K562 (cell line): ENCODE measurements around the gene EPOP. TPM values are rescaled to one million over a fixed set of nuclear protein-coding genes. Genes with fewer than 3 reads are reported as not detected.

ENCODE experiments used
- ATAC-seq: fragments of 200-7000 bp; cut with Tn5 transposase; 3 replicates; pipeline ENCODE4 v1.9.1; 2020; ENCODE audit warnings: moderate library complexity
- BruUV-seq: library from RNA; stranded (reverse); fragments of 400-500 nt; replicated peaks from 2 replicates; lab custom pipeline; 2021; lab: Mats Ljungman, UMichigan
- CTCF ChIA-PET: fragments of 300-600 bp; formaldehyde crosslinking; extraction: SDS; loops from one replicate; lab custom pipeline; 2021; ENCODE audit warnings: low intra/inter-chr PET ratio; lab: Yijun Ruan, JAX
- POLR2A ChIA-PET: fragments of 300-600, 350-650 bp; sonication (Branson Sonifier 250); formaldehyde crosslinking; extraction: SDS; loops from one replicate; lab custom pipeline; 2021; ENCODE audit warnings: antibody characterized with exemption, inconsistent platforms; lab: Yijun Ruan, JAX
- DNase-seq, 4 experiments: peaks; one replicate each; pipeline versions ENCODE4 v3.0.0 to v3.0.0-alpha.2; 2011 to 2018; ENCODE audit warnings: low spot score in 3 of 4, mixed read lengths in 3 of 4; ENCODE audit errors: extremely low read depth in 1 of 4
- FAIRE-seq: peaks from 2 replicates; lab custom pipeline; 2011; peaks lifted over from hg19 to GRCh38; lab: Jason Lieb, UNC
- H2AFZ ChIP-seq: 2 replicates; pipeline ENCODE4 v1.6.0; 2011; ENCODE audit warnings: low read depth, low read length, control low read depth, inconsistent platforms
- H3K27ac ChIP-seq: fragments of 200-600 bp; 3 replicates; pipeline ENCODE4 v1.8.0; 2011; ENCODE audit warnings: low read depth, mild to moderate bottlenecking, control low read depth, inconsistent platforms, low read length, moderate library complexity, mixed read lengths; ENCODE audit errors: extremely low read depth
- H3K27me3 ChIP-seq, 2 experiments: fragments of 300-600 bp in 1 of 2; 2 replicates in 1 of 2; 3 replicates in 1 of 2; pipeline versions ENCODE4 v1.6.0 to v1.8.0; 2011; ENCODE audit warnings: inconsistent platforms in 2 of 2, low read length in 2 of 2, mild to moderate bottlenecking in 1 of 2, mixed read lengths in 1 of 2, moderate library complexity in 1 of 2; ENCODE audit not compliant: control insufficient read depth in 2 of 2, insufficient read depth in 2 of 2
- H3K36me3 ChIP-seq: fragments of 300-600 bp; 3 replicates; pipeline ENCODE4 v1.8.0; 2011; ENCODE audit warnings: mild to moderate bottlenecking, low read length, inconsistent platforms; ENCODE audit not compliant: control insufficient read depth, insufficient read depth
- H3K4me1 ChIP-seq, 2 experiments: fragments of 200-600 bp in 1 of 2; replicated peaks in 1 of 2; 2 replicates in 1 of 2; 3 replicates in 1 of 2; pipeline versions ENCODE4 v1.5.1 to v1.8.0; 2011; ENCODE audit warnings: inconsistent platforms in 2 of 2, low read length in 2 of 2, mild to moderate bottlenecking in 1 of 2, mixed read lengths in 1 of 2, moderate library complexity in 1 of 2; ENCODE audit not compliant: control insufficient read depth in 2 of 2, insufficient read depth in 2 of 2
- H3K4me2 ChIP-seq: 2 replicates; pipeline ENCODE4 v1.6.1; 2011; ENCODE audit warnings: low read length, control low read depth, inconsistent platforms, mixed read lengths; ENCODE audit not compliant: insufficient read depth
- H3K4me3 ChIP-seq: fragments of 200-600 bp; sonication (generic), shearing (Covaris generic); 2 replicates; pipeline ENCODE4 v1.5.1; 2016; ENCODE audit warnings: control low read depth, inconsistent platforms
- H3K79me2 ChIP-seq: fragments of 200-600 bp; 3 replicates; pipeline ENCODE4 v1.8.0; 2011; ENCODE audit warnings: low read length, inconsistent platforms; ENCODE audit not compliant: control insufficient read depth, insufficient read depth
- H3K9ac ChIP-seq, 2 experiments: 2 replicates each; pipeline versions ENCODE4 v1.6.0 to v1.6.1; 2011; ENCODE audit warnings: low read depth in 2 of 2, low read length in 2 of 2, control low read depth in 1 of 2, inconsistent platforms in 1 of 2, mild to moderate bottlenecking in 1 of 2, mixed read lengths in 1 of 2; ENCODE audit not compliant: insufficient read depth in 1 of 2
- H3K9me1 ChIP-seq: one replicate; pipeline ENCODE4 v1.6.0; 2011; ENCODE audit warnings: inconsistent platforms, mild to moderate bottlenecking, low read length, moderate library complexity; ENCODE audit not compliant: control insufficient read depth, insufficient read depth
- H3K9me3 ChIP-seq: replicated peaks from 2 replicates; pipeline ENCODE4 v1.5.1; 2011; ENCODE audit warnings: low read depth, low read length, inconsistent platforms; ENCODE audit not compliant: control insufficient read depth, insufficient read depth
- H4K20me1 ChIP-seq: replicated peaks from 2 replicates; pipeline ENCODE4 v1.6.1; 2011; ENCODE audit warnings: low read length, inconsistent platforms, mixed read lengths; ENCODE audit not compliant: control insufficient read depth, insufficient read depth
- ILF3 ChIP-seq: fragments of 450-650 bp; IDR thresholded peaks from 2 replicates; pipeline ENCODE4 v1.6.1; 2018; ENCODE audit warnings: antibody characterized with exemption, mild to moderate bottlenecking, moderate library complexity, borderline replicate concordance
- POLR2G ChIP-seq: fragments of 200-400 bp; formaldehyde crosslinking; IDR thresholded peaks from 2 replicates; pipeline ENCODE4 v1.6.1; 2017; ENCODE audit warnings: low read depth, mild to moderate bottlenecking, antibody characterized with exemption, low read length, moderate library complexity
- THAP7 ChIP-seq: fragments of 250-450 bp; sonication (Bioruptor Pico); IDR thresholded peaks from 2 replicates; pipeline ENCODE4 v1.5.0; 2021
- ZNF121 ChIP-seq: sonication (generic); formaldehyde crosslinking; conservative IDR thresholded peaks from 2 replicates; pipeline ENCODE4 v1.8.0; 2022; ENCODE audit warnings: missing genetic modification reagents
- WGBS: fragments of 100-300 bp; shearing (Covaris generic); methylation state at CpG from one replicate; pipeline ENCODE4 v1.1.6; 2016; ENCODE audit warnings: low coverage, mixed read lengths; ENCODE audit not compliant: insufficient coverage; ENCODE audit errors: missing lambda C conversion rate; 5-methylcytosine and 5-hydroxymethylcytosine counted together
- in situ Hi-C: fragments of 300-500 bp; cut with MboI; formaldehyde crosslinking; loops from 4 replicates; pipeline ENCODE4 v1.15.0; 2018; ENCODE audit warnings: inconsistent platforms, mixed read lengths
- intact Hi-C: fragments of 100-400 bp; cut with micrococcal nuclease; formaldehyde crosslinking; loops from 2 replicates; pipeline ENCODE4 v1.14.2; 2022
- polyA plus RNA-seq, 8 experiments: library from polyadenylated mRNA; depleted of rRNA in 4 of 8; stranded (reverse) in 5 of 8; unstranded in 3 of 8; fragments of >200 nt; fragmentation: Nextera tagmentation in 2 of 8; fragmentation: Illumina TruSeq in 1 of 8; extraction: Ambion mirVana in 2 of 8; extraction: Trizol in 1 of 8; gene quantifications; 2 replicates each; pipeline versions ENCODE4 v1.2.1 to v1.2.3, GENCODE V29; 2011 to 2014; ENCODE audit warnings: inconsistent platforms in 1 of 8, missing spikeins in 1 of 8
- total RNA-seq, 7 experiments: library from RNA; depleted of rRNA in 6 of 7; stranded (reverse); fragments of >200 nt in 6 of 7; fragmentation: Illumina TruSeq in 2 of 7; extraction: Trizol in 2 of 7; gene quantifications; 2 replicates each; pipeline versions ENCODE4 v1.2.1 to v1.2.3, GENCODE V29; 2011 to 2021; ENCODE audit warnings: low replicate concordance in 1 of 7

Gene EPOP
- total and polyA plus RNA-seq, 9 of the 15 experiments (the other 6 are each of a cell fraction or from before 2014, with no cell fraction given) = 0.41 to 10.6 (median 4.6) TPM

DNA sequence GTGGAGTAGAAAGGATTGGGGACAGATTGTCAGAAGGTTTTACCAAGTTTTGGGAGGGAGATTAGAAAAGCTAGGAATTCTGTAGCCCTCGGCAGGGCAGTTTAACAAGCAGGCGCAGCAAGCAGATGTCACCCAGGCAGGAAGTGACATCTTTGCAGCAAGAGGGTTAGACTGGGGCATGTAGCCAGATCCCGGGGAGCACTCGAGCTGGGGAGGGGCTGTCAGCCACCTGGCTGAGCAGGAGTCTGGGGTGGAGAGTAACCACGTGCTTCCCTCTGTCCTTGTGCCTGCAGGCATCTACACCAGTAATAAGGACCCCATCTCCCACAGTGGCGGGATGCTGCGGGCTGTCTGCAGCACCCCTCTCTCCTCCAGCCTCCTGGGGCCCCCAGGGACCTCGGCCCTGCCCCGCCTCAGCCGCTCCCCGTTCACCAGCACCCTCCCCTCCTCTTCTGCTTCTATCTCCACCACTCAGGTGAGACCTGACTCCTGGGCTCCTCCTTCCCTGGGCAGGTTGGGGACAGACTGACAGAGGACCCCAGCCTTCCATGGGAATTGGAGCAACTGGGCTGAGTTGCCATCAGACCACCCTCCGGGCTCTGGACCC lies 42.5 kb upstream of the EPOP start:
- H3K9me1 ChIP-seq = peaks cover 10% of the 10 kb centered on the region
- H3K36me3 ChIP-seq = peaks cover 67% of the 10 kb centered on the region
- ATAC-seq (no peak), DNase-seq (no peak), FAIRE-seq (no peak)
- no peaks in the 10 kb centered on the region for H4K20me1 ChIP-seq
- H3K9me3 ChIP-seq = no peaks in the 10 kb centered on the region
- peak; percentile 59 for TF ChIP-seq ZNF121 (CRISPR knock-in tag)
- no peak for TF ChIP-seq THAP7
- no peaks in the 10 kb centered on the region for H3K79me2 ChIP-seq
- WGBS = 65% methylated on average over 8 of the region's 12 CpGs
- H3K27me3 ChIP-seq = no peaks in the 10 kb centered on the region
- H3K4me2 ChIP-seq = no peak overlapping the region
- in situ Hi-C loops = no loop called here
- intact Hi-C loops = no loop called here
- no peak overlapping the region for H3K27ac ChIP-seq
- no peak overlapping the region for H2AFZ ChIP-seq
- H3K9ac ChIP-seq = peak overlapping the region in 1 of 2 experiments; percentile 71; a peak in 2 of 4 replicates
- ChIA-PET CTCF (no interaction called here), POLR2A (interaction anchor here (0.7 to 3.2 kb wide), 4 partner anchors 8 to 14 kb away, joined by 3 to 30 read pairs (median 11); partner anchors contain the start of gene MLLT6)
- H3K4me3 ChIP-seq = no peak overlapping the region
- no TSS peak for BruUV-seq
- peaks cover 20 to 44% of the 10 kb centered on the region in 2 experiments for H3K4me1 ChIP-seq

GRCh38 chr17:38716368-38717005 lies 41.7 kb upstream of the EPOP start:
- CTCF ChIA-PET = no interaction called here
- no peaks in the 10 kb centered on the region for H4K20me1 ChIP-seq
- FAIRE-seq (no peak), DNase-seq (no peak), ATAC-seq (no peak)
- POLR2A ChIA-PET = interaction anchor here (1.0 to 3.2 kb wide), 3 partner anchors 10 to 12 kb away, joined by 3 to 19 read pairs (median 7); partner anchors contain the start of gene MLLT6
- H3K27me3 ChIP-seq = no peaks in the 10 kb centered on the region
- intact Hi-C loops = no loop called here
- H3K4me3 ChIP-seq = no peak overlapping the region
- TF ChIP-seq POLR2G (peak; percentile 57), ILF3 (no peak)
- H2AFZ ChIP-seq = no peak overlapping the region
- H3K36me3 ChIP-seq = peaks cover 68% of the 10 kb centered on the region
- no peak overlapping the region for H3K4me2 ChIP-seq
- H3K9me3 ChIP-seq = no peaks in the 10 kb centered on the region
- 92% methylated on average over 11 of the region's 18 CpGs for WGBS
- H3K4me1 ChIP-seq = peaks cover 24 to 46% of the 10 kb centered on the region in 2 experiments
- H3K9ac ChIP-seq = peak overlapping the region in 1 of 2 experiments; percentile 8; a peak in 1 of 4 replicates
- in situ Hi-C loops = no loop called here
- BruUV-seq = no TSS peak
- H3K27ac ChIP-seq = no peak overlapping the region
- no peaks in the 10 kb centered on the region for H3K79me2 ChIP-seq
- H3K9me1 ChIP-seq = peaks cover 10% of the 10 kb centered on the region
